ENCODE measurements around the gene CNTNAP4.

CNTNAP4 gene

GRCh38 chr16:76409706-76410105 lies 132.5 kb downstream of the CNTNAP4 start:
- no peak for DNase-seq

GRCh38 chr16:76421571-76421970 lies 144.4 kb downstream of the CNTNAP4 start:
- no peak for DNase-seq

- DNase-seq = no peak
Observed at GRCh38 chr16:76428858-76429257, 151.7 kb downstream of the CNTNAP4 start.

GRCh38 chr16:76441391-76441790 lies 164.2 kb downstream of the CNTNAP4 start:
- no peak for DNase-seq

DNA sequence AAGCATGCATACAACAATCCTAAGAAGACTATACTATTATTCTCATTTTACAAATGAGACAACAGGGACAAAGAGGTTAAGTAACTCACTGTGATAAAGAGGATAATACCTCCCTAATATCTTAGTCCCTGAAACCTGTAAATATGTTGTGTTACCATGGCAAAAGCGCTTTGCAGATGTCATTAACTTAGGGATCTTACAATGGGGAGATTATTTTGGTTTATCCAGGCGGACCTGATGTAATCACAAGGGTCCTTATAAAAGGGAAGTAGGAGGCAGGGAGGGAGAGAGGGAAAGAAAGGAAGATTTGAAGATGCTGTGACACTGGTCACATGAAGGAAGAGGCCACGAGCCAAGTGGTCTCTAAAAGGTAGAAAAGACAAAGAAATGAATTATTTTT lies 164.7 kb downstream of the CNTNAP4 start:
- DNase-seq = no peak

- no peak for DNase-seq
Observed at GRCh38 chr16:76443973-76444372, 166.8 kb downstream of the CNTNAP4 start.

DNA sequence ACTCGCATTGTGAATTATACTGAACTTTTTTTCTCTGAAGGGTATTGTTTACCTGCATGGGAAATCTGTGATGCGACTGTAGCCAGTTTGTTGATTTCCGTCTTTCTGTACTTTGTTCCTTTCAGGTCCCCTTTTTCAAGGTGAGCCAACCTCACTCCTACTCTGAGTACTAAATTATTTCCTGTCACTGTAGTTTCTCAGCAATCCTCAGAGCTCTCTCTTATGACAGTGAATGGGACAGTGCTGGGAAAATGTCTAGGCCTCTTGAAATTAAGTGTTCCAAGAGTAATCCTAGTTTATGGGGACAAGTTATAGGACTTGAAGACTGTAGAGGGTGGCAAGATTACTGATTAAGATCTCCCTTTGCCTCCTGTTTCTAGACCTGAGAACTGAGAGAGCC lies 167.6 kb downstream of the CNTNAP4 start:
- DNase-seq = no peak

DNA sequence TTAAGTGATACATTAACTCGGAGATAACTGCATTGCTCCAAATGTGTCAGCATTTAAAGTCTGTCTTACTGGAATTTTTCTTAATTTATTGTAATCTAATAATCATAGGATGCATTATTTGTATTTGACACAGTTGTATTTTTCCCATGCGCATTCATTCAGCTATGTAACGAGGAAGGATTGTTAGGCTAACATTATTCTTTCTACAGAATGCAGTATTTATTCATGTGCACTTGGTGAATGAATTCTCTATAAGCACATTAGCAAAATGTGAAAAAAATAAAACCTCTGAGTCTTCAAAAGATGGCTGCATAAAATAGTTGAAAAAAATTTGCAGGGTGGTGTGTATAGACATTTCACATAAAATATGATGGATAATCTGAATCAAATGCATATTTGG lies 168.6 kb downstream of the CNTNAP4 start:
- no peak for DNase-seq

DNA sequence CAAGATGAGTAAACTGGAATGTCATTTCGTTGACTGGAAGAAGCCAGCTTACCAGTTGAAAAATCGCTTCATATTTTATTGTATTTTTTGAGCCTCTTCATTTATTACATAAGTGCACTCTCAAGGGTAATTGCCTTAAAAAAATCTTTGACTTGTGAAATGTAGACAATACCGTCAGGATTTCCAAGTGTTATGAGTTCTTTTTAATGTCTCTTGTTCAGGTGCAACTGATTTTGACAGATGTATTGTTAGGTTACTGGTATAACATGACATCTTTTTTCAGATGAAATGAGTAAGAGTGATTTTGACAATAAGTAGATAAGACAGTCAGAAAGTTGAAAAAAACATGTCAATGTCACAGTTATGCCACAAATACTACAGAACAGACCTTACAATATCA lies 169.1 kb downstream of the CNTNAP4 start:
- DNase-seq = no peak

DNA sequence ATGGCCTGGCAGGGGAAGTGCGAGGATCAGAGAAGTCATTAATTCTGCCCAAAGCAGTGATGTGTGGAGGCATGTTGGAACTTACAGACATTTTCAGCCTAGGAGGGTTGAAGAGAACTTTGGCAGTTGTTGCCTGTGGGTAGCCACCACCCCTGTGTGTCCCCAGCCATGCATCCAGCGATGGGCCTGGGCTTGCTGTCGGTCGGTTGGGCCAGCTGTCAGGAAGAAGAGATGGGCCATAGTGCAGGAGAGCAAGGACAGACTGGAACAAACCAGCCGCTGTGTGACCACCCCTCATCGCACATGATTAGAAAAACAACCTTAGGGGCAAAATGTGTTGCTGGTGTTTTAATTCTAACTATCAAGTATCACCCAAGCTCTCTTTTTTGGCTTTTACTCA lies 173.7 kb downstream of the CNTNAP4 start:
- DNase-seq = no peak

- no peak for DNase-seq
Observed at GRCh38 chr16:76455257-76455656, 178.1 kb downstream of the CNTNAP4 start.

GRCh38 chr16:76456016-76456415 lies 178.8 kb downstream of the CNTNAP4 start:
- no peak for DNase-seq

DNA sequence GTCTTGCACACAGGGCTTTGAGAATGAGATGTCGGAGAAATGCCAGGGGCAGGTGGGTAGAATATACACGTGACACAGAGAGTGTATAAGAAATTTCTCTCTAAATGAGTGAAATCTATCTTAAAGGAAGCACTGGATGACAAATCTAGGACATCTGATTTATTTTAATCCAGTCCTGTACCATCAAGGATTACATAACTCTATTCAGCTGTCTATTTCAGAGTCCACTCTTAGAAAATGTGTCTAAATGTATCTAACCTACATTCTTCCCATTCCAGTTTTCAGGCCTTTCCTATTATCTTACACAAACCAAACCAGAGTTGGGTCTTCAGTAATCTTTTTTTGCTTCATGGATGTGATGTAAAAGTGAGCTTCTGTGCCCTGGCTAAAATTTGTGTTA lies 181.9 kb downstream of the CNTNAP4 start:
- no peak for DNase-seq

DNA sequence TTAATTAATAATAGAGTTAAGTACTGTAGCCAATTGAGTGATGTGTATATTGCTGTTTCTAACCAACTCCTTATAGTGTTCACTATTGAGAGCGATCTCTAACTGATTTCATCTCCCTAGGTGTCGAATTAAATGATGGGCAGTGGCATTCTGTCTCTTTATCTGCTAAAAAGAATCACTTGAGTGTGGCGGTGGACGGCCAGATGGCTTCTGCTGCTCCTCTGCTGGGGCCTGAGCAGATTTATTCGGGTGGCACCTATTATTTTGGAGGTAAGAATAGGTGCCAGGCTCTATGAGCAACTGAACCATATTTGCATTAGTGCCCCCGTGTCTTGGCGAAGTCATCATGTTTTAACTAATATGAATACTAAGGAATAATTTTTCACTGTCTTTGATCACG lies 184.6 kb downstream of the CNTNAP4 start:
- DNase-seq = no peak

DNA sequence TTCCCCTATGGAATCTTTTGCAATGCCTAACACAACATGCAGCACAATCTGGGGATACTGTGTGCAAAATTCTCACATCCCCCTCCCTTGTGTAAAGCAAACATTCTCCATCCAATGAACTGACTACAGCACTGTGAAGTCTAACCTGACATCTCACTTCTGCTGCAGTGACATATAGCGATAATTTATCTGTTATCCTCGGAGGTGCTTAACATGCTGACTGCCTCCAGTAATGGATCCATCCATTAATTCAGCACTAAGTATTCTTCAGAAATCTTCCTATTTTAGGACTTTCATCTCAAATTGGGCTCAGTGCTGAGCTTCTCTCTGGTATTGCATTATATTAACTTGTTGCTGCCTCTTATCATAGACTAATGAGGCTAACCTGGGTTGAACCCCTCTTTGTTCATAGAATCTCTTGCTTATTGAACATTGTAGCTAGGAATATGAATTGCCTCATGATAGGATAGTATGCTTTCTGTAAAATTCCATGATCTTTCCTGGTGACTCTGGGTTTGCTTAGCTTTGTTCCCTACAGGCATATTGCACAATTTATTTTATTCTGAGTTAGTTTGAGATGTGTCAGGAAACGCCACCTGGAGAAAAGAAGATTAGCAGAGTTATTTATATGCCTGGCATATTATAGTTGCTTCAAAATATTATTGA lies 187.9 kb downstream of the CNTNAP4 start:
- no peak for DNase-seq

GRCh38 chr16:76466871-76467270 lies 189.7 kb downstream of the CNTNAP4 start:
- no peak for DNase-seq

GRCh38 chr16:76474048-76474447 lies 196.8 kb downstream of the CNTNAP4 start:
- no peak for DNase-seq

DNA sequence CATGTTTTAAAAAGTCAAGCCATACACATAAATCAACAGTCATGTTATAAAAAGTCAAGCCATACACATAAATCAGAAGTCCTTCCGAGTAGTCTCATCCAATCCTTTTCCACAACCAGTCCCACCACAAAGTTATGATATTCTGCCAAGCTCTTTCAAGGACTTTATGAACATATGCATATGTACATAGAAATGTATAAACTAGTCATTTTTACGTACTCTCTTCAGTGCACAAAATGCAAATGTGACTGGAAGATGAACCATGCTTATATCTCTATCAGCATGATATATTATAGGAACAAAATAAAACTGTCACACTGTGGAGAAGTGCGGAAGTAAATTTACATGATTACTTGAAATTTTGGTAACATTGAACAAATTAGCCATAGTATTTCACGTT lies 200.9 kb downstream of the CNTNAP4 start:
- DNase-seq = no peak

DNA sequence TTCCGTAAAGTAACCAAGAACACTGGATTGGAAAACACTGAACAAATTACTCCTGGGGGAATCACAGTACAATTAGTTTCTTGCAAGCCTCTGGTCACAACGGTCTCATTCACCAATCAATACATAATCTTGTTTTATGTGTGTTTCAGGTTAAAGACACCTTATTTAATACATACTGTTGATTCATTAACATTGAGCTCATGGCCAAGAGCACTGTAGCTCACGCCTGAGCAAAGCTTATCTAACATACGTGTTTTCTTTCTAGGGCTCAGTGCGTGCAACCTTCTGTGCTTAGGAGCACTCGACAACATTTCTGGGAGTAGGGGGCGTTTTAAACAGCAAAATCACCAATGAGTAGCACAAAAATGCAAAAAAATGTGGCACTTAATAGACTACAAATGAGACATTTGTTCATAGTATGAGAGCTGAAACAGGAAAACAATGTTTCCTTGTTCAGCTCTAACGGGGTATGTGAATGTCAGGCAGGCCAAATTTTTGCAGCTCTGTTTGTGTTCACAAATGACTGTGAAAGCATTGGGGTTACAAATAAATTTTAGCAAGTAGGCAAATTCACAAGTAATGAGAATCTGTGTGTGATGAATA lies 206.2 kb downstream of the CNTNAP4 start:
- DNase-seq = no peak

- no peak for DNase-seq
Observed at GRCh38 chr16:76484020-76484419, 206.8 kb downstream of the CNTNAP4 start.

DNA sequence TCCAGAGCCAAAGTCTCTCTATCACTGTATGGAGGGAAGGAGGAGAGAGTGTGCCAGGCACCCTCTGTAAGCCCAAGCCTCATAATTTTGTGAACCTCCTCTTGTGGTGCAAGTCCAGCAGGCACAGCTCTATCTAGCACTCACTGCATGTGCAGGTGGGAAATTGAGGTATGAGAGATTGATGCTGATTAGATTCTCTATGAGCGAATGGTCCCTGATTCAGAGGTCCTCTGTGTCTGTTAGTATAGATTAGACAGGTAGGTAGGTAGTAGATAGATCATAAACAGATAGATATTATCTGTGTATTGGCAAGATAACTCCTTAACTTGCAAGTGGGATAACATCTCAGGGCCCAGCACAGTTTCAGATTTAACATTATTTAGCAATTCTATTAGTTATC lies 209.5 kb downstream of the CNTNAP4 start:
- no peak for DNase-seq

DNA sequence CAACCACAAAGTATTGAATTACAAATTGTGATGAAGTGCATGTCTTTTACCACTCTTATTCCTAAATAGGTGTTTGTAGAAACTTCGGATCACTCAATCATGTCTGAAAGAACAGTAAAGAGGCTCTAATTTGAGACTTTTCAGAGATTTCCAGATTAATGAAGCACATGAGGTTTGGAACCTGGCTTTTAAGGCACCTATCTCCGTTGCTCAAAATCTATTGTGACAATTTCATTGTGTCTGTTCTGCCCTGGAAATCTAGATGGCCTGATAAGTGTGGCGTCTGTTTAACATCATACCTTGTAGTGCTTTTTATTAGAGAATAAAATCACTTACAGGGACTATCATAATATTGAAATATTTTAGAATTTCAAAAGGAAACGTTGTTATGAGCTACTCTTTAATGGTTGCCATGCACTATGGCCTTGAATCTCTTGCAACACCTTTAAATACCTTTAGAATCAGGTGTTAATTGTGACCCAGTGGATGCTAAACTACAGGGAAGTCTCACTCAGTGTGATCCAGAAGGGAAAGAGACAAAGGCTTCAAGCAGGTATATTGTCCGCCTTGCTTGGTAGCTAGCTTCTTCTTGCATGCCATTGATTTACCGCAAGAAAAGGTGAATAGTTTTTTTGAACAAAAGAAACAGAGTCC lies 210.3 kb downstream of the CNTNAP4 start:
- no peak for DNase-seq

- DNase-seq = no peak
Observed at GRCh38 chr16:76488065-76488417, 210.8 kb downstream of the CNTNAP4 start.

GRCh38 chr16:76490036-76490639 lies 212.9 kb downstream of the CNTNAP4 start:
- no peak for DNase-seq

Data from stimulated activated CD4-positive, alpha-beta T cell treated with anti-CD3 and anti-CD28 coated beads, Interleukin-15, amount 100 ng/mL, for 24 hours (primary cell).